Smooth muscle cell (in vitro differentiated cells): ENCODE results near the gene PACRG. TPM values are rescaled to one million over a fixed set of nuclear protein-coding genes. Genes with fewer than 3 reads are reported as not detected.

Experiments
- DNase-seq: peaks from one replicate; lab custom pipeline; 2025; ENCODE audit not compliant: unreplicated experiment; lab: John Stamatoyannopoulos, UW
- H2AFZ ChIP-seq: fragments of 200-600 bp; sonication (generic); 2 replicates; pipeline ENCODE4 v1.6.0; 2016; ENCODE audit warnings: antibody characterized with exemption, low read depth, mild to moderate bottlenecking
- H3F3A ChIP-seq: fragments of 200-600 bp; sonication (generic); 2 replicates; pipeline ENCODE4 v1.6.0; 2017; ENCODE audit warnings: antibody characterized with exemption, low read depth
- H3K27ac ChIP-seq: fragments of 200-600 bp; sonication (generic); 2 replicates; pipeline ENCODE4 v1.5.1; 2016; ENCODE audit warnings: low read depth, mild to moderate bottlenecking
- H3K27me3 ChIP-seq: fragments of 200-600 bp; sonication (generic); 2 replicates; pipeline ENCODE4 v1.6.1; 2016; ENCODE audit warnings: low read depth, mild to moderate bottlenecking
- H3K36me3 ChIP-seq: fragments of 200-600 bp; sonication (generic); 2 replicates; pipeline ENCODE4 v1.5.1; 2016; ENCODE audit warnings: low read depth
- H3K4me1 ChIP-seq: fragments of 200-600 bp; sonication (generic); 2 replicates; pipeline ENCODE4 v1.5.1; 2016; ENCODE audit warnings: low read depth
- H3K4me2 ChIP-seq: fragments of 200-600 bp; sonication (generic); 2 replicates; pipeline ENCODE4 v1.6.0; 2016; ENCODE audit warnings: mild to moderate bottlenecking
- H3K4me3 ChIP-seq: fragments of 200-600 bp; sonication (generic); 2 replicates; pipeline ENCODE4 v1.5.1; 2016; ENCODE audit warnings: mild to moderate bottlenecking
- H3K79me2 ChIP-seq: fragments of 200-600 bp; sonication (generic); 2 replicates; pipeline ENCODE4 v1.6.0; 2016; ENCODE audit warnings: low read depth, mild to moderate bottlenecking
- H3K9ac ChIP-seq: fragments of 200-600 bp; sonication (generic); 2 replicates; pipeline ENCODE4 v1.6.0; 2016; ENCODE audit warnings: low read depth
- H3K9me3 ChIP-seq: fragments of 200-600 bp; sonication (generic); replicated peaks from 2 replicates; pipeline ENCODE4 v1.5.1; 2016; ENCODE audit warnings: low read depth
- H4K20me1 ChIP-seq: fragments of 200-600 bp; sonication (generic); 2 replicates; pipeline ENCODE4 v1.6.0; 2016; ENCODE audit warnings: low read depth
- CTCF ChIP-seq: fragments of 200-600 bp; sonication (generic); IDR thresholded peaks from 2 replicates; pipeline ENCODE4 v1.5.1; 2017; ENCODE audit warnings: borderline replicate concordance, mild to moderate bottlenecking, antibody characterized with exemption; ENCODE audit not compliant: insufficient read depth, poor library complexity, severe bottlenecking
- WGBS: methylation state at CpG from one replicate; pipeline ENCODE4 v1.1.7; 2016; ENCODE audit warnings: low lambda C conversion rate; 5-methylcytosine and 5-hydroxymethylcytosine counted together
- polyA plus RNA-seq: library from polyadenylated mRNA; unstranded; fragments of >200 nt; fragmentation: Nextera tagmentation; extraction: Ambion mirVana; gene quantifications from 2 replicates; pipeline ENCODE4 v1.2.1, GENCODE V29; 2016
- total RNA-seq: library from RNA; depleted of rRNA; stranded (reverse); fragments of >200 nt; gene quantifications from 2 replicates; pipeline ENCODE4 v1.2.3, GENCODE V29; 2014

Gene PACRG
- total and polyA plus RNA-seq, 2 experiments from 2014 or later: not detected

- WGBS: 81% methylated on average over 6 of the region's 6 CpGs
Measured at GRCh38 chr6:162706232-162706631, 21.5 kb upstream of the PACRG start.

GRCh38 chr6:162708971-162709370 is 18.8 kb upstream of the PACRG start:
- Histone ChIP-seq H2AFZ (no peak overlapping the region), H3F3A (no peaks in the 10 kb centered on the region), H3K9me3 (no peaks in the 10 kb centered on the region), H3K36me3 (no peaks in the 10 kb centered on the region), H3K27me3 (no peaks in the 10 kb centered on the region), H4K20me1 (no peaks in the 10 kb centered on the region), H3K9ac (no peak overlapping the region), H3K4me2 (no peak overlapping the region), H3K4me3 (no peak overlapping the region), H3K79me2 (no peaks in the 10 kb centered on the region), H3K27ac (no peak overlapping the region), H3K4me1 (peaks cover 13% of the 10 kb centered on the region)
- DNase-seq: no peak
- TF ChIP-seq CTCF: no peak
- 92% methylated on average over 6 of the region's 6 CpGs for WGBS

More at GRCh38 chr6:162706232-162706631, 21.5 kb upstream of the PACRG start:
- Histone ChIP-seq H3K27me3 (no peaks in the 10 kb centered on the region), H3K4me1 (peaks cover 13% of the 10 kb centered on the region), H3K4me3 (no peak overlapping the region), H4K20me1 (no peaks in the 10 kb centered on the region), H3K9me3 (no peaks in the 10 kb centered on the region), H2AFZ (no peak overlapping the region), H3F3A (no peaks in the 10 kb centered on the region), H3K4me2 (no peak overlapping the region), H3K9ac (no peak overlapping the region), H3K79me2 (no peaks in the 10 kb centered on the region), H3K36me3 (no peaks in the 10 kb centered on the region), H3K27ac (no peak overlapping the region)
- no peak for DNase-seq
- TF ChIP-seq CTCF: no peak

- no peak overlapping the region for H3K27ac ChIP-seq
- H3F3A ChIP-seq: no peaks in the 10 kb centered on the region
- peaks cover 13% of the 10 kb centered on the region for H3K4me1 ChIP-seq
- H3K9ac ChIP-seq: no peak overlapping the region
- DNase-seq: no peak
- no peak overlapping the region for H2AFZ ChIP-seq
- no peaks in the 10 kb centered on the region for H3K79me2 ChIP-seq
- 91% methylated on average over 4 of the region's 4 CpGs for WGBS
- no peaks in the 10 kb centered on the region for H3K27me3 ChIP-seq
- no peak overlapping the region for H3K4me3 ChIP-seq
- H3K4me2 ChIP-seq: no peak overlapping the region
- no peaks in the 10 kb centered on the region for H3K9me3 ChIP-seq
- TF ChIP-seq CTCF: no peak
- H4K20me1 ChIP-seq: no peaks in the 10 kb centered on the region
- no peaks in the 10 kb centered on the region for H3K36me3 ChIP-seq
Measured at GRCh38 chr6:162709431-162709830, 18.3 kb upstream of the PACRG start.

GRCh38 chr6:162710419-162710818 is 17.4 kb upstream of the PACRG start:
- Histone ChIP-seq H3K79me2 (no peaks in the 10 kb centered on the region), H2AFZ (no peak overlapping the region), H3K4me3 (no peak overlapping the region), H3K4me1 (peaks cover 12% of the 10 kb centered on the region), H3K4me2 (no peak overlapping the region), H3K27ac (no peak overlapping the region), H3F3A (no peaks in the 10 kb centered on the region), H3K36me3 (no peaks in the 10 kb centered on the region), H3K9ac (no peak overlapping the region), H3K9me3 (no peaks in the 10 kb centered on the region), H3K27me3 (no peaks in the 10 kb centered on the region), H4K20me1 (no peaks in the 10 kb centered on the region)
- no peak for DNase-seq
- WGBS: 96% methylated on average over 1 of the region's 1 CpG
- TF ChIP-seq CTCF: no peak
